Liver (tissue), 3 donors: ENCODE data around the gene DMAC2.

Experiments
- CTCF ChIP-seq: fragments of 150-350 bp; IDR thresholded peaks from 2 replicates; pipeline ENCODE4 v1.5.1; 2017; ENCODE audit warnings: improper control_type of control experiment, low read depth, low read length; ENCODE audit not compliant: missing input control
- GABPA ChIP-seq, 2 donors: IDR thresholded peaks in 1 of 2; conservative IDR thresholded peaks in 1 of 2; 2 replicates each; pipeline ENCODE4 v1.6.1; 2016; ENCODE audit warnings: antibody characterized with exemption in 2 of 2, mild to moderate bottlenecking in 1 of 2, moderate library complexity in 1 of 2
- JUND ChIP-seq, 2 donors: IDR thresholded peaks; 2 replicates each; pipeline ENCODE4 v1.6.1; 2016; ENCODE audit warnings: antibody characterized with exemption in 2 of 2
- ZBTB33 ChIP-seq: IDR thresholded peaks from 2 replicates; pipeline ENCODE4 v1.6.1; 2016; ENCODE audit warnings: antibody characterized with exemption
- donor health status: healthy.
- donor health status: healthy.

- TF ChIP-seq CTCF (no peak), GABPA (IDR thresholded peaks at IDR 0.05 in 1 of 2, conservative IDR thresholded peaks at IDR 0.05 in 1 of 2) (no peak), ZBTB33 (no peak), JUND (IDR thresholded peaks at IDR 0.05) (no peak)
Observed at GRCh38 chr19:41422456-41422855, 17.3 kb downstream of the DMAC2 start.
